ENCODE results near the gene MKLN1.

MKLN1 gene

DNA sequence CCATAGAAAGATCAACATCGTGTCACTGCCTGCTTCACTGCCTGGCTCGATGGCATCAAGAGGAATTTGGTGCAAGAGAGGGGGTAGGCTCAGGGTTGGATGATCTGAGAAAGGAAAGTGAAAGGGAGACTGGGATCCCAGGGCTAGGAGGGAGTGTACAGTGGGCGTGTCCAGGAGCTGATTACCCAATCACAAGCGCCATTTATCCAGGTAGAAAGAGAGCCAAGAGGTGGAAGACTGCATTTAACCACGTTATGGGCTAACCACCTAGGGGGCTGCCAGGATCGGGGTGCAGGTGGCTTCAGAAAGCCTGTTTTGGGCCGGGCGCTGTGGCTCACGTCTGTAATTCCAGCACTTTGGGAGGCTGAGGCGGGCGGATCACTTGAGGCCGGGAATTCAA lies 218.4 kb downstream of the MKLN1 start:
- no peak for DNase-seq (ENCODE audit: low read depth in 2 of 2)

All from fibroblast of skin of left quadriceps (primary cell).